IPS DF 6.9 (cell line): ENCODE measurements around the gene TPM1.

ENCODE experiments used
- DNase-seq: peaks from one replicate; pipeline ENCODE4 v3.0.0-alpha.2; 2013; ENCODE audit warnings: low read depth, low spot score
- H3K27ac ChIP-seq: one replicate; pipeline ENCODE4 v1.5.1; 2013; ENCODE audit warnings: low read length, control low read depth
- H3K27me3 ChIP-seq: 2 replicates; pipeline ENCODE4 v1.6.1; 2013; ENCODE audit warnings: mild to moderate bottlenecking, low read length; ENCODE audit not compliant: control insufficient read depth, insufficient read depth
- H3K36me3 ChIP-seq: 2 replicates; pipeline ENCODE4 v1.6.1; 2013; ENCODE audit warnings: low read length; ENCODE audit not compliant: control insufficient read depth, insufficient read depth
- H3K4me1 ChIP-seq: 2 replicates; pipeline ENCODE4 v1.6.1; 2013; ENCODE audit warnings: low read length; ENCODE audit not compliant: control insufficient read depth, insufficient read depth
- H3K4me3 ChIP-seq: 2 replicates; pipeline ENCODE4 v1.5.1; 2013; ENCODE audit warnings: mild to moderate bottlenecking, low read length
- H3K9me3 ChIP-seq: 2 replicates; pipeline ENCODE4 v1.6.1; 2013; ENCODE audit warnings: low read length, inconsistent platforms; ENCODE audit not compliant: control insufficient read depth, insufficient read depth
- WGBS: extraction: QIAGEN DNeasy Blood & Tissue Kit; methylation state at CpG from one replicate; pipeline ENCODE4 v1.1.7; 2013; ENCODE audit warnings: mixed read lengths, missing lambda C conversion rate; ENCODE audit not compliant: insufficient read length, insufficient coverage; 5-methylcytosine and 5-hydroxymethylcytosine counted together

The TPM1 gene

DNA sequence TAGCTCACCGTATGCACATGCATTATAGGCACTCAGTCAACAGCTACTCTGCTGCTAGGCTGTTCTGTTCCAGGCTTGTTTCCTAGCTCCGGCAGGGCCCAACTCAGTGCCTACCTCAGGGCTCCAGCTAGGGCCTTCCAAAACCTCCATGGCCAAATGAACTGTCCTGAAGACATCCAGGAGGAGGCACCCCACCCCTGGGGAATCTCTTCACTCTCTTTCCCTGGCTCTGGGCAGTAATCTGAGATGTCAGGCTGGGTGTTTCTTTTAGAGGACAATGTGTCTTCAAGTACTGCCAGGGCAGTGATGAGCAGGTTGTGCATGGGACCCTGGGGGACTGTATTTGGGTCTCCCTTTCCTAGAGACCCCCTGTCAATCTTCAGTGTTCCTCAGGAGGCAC is 38.3 kb upstream of the TPM1 start:
- DNase-seq: no peak
- no peaks in the 10 kb centered on the region for H3K27me3 ChIP-seq
- no peak overlapping the region for H3K27ac ChIP-seq
- H3K36me3 ChIP-seq: no peaks in the 10 kb centered on the region
- no peaks in the 10 kb centered on the region; the same call in 1 of the 2 replicates for H3K4me1 ChIP-seq
- H3K4me3 ChIP-seq: no peak overlapping the region
- no CpG with 5 or more reads among the region's 2 CpGs for WGBS
- H3K9me3 ChIP-seq: no peaks in the 10 kb centered on the region

DNA sequence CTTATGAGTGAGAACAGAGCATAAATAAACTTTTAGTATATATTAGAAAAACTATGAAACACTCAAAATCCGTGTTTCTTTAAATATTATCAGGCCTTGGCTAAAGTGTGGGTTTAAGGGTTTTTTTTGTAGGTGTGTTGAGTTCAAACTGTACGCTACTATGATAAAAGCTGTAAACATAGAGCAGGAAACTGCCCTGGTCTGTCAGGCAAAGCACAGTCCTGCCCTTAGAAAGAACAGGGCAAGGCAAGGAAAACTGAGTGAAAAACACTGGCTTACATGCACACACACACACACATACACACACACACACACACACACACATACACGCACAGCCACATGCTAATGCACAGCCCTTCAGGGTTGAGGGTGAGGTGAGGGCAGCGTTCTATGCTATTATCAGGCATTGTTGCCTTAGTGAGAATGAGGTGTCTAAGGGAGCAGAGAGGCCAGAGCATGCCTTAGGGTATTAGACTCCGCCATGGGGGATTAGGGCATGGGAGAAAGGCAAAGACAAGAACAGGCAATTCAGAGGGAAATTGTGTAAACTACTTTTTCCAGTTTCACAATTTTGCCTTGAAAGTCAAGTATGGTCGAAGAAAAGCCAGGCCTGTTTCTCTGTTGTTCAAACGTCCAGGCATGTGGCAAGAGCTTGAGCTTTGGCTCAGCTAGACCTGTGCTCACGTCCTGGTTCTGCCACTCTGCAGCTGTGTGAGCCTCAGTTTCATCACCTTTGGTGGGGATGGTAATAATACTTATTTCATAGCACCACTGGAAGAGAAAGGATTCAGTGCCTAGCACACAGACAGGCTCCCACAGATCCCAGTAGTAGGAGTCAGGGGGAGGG is 36.3 kb upstream of the TPM1 start:
- no peak for DNase-seq
- Histone ChIP-seq H3K4me3 (no peak overlapping the region), H3K27me3 (no peaks in the 10 kb centered on the region), H3K9me3 (no peaks in the 10 kb centered on the region), H3K27ac (no peak overlapping the region), H3K4me1 (no peaks in the 10 kb centered on the region), H3K36me3 (no peaks in the 10 kb centered on the region)
- WGBS: no CpG with 5 or more reads among the region's 8 CpGs

DNA sequence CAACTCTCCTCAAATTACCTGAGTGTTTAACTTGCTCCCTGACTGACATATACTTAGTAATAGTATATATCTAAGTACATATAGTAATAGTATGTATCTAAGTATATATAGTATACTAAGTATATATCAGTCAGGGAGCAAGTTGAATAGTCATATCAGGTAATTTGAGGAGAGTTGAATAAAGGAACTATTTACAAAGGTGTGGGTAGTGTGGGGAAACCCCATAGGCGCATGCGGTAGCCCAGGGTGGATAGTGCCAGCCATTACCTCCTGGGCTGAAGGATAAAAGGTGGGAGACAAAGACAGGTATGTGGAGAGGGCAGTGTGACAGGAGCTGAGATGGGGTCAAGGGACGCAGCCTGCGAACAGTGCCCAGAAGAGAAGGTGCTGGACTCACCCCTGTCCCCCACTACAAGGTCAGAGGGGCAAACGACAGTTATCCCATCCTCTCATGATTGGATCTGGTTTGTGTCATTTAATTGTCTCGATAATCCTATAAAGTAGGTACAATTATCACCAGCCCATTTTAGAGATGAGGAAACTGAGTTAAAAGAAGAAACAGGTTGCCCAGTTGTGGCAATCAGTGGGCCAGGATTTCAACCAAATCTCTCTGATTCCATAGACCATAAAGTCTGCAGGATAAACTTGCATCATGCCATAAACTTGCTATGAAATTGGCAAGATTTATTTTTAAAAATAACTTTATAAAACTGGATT is 34.1 kb upstream of the TPM1 start:
- H3K4me3 ChIP-seq: no peak overlapping the region
- no peak for DNase-seq
- H3K9me3 ChIP-seq: no peaks in the 10 kb centered on the region
- H3K4me1 ChIP-seq: no peaks in the 10 kb centered on the region
- no peak overlapping the region for H3K27ac ChIP-seq
- H3K27me3 ChIP-seq: no peaks in the 10 kb centered on the region
- H3K36me3 ChIP-seq: no peaks in the 10 kb centered on the region
- no CpG with 5 or more reads among the region's 6 CpGs for WGBS

DNA sequence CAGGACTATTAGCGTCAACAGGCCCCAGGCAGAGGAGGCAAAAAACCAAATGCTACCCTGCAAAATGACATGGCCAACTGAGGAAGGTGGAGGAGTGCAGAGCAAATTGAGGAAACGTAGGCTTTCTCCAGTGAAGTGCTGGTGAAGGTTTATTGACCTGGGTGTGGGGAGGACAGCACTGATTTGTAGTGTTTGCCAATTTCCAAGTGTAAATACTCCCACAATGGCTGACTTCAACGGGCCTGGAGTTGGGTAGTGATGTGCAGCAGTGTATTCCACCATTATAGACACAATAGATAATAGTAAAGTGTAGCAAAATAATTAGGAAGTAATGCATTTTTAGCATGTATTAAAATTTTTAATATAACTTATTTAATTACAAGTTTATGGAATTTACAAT is 32.2 kb upstream of the TPM1 start:
- no peaks in the 10 kb centered on the region for H3K27me3 ChIP-seq
- H3K36me3 ChIP-seq: no peaks in the 10 kb centered on the region
- H3K9me3 ChIP-seq: no peaks in the 10 kb centered on the region
- H3K4me3 ChIP-seq: no peak overlapping the region
- no CpG with 5 or more reads among the region's 3 CpGs for WGBS
- H3K4me1 ChIP-seq: no peaks in the 10 kb centered on the region
- H3K27ac ChIP-seq: no peak overlapping the region
- no peak for DNase-seq

DNA sequence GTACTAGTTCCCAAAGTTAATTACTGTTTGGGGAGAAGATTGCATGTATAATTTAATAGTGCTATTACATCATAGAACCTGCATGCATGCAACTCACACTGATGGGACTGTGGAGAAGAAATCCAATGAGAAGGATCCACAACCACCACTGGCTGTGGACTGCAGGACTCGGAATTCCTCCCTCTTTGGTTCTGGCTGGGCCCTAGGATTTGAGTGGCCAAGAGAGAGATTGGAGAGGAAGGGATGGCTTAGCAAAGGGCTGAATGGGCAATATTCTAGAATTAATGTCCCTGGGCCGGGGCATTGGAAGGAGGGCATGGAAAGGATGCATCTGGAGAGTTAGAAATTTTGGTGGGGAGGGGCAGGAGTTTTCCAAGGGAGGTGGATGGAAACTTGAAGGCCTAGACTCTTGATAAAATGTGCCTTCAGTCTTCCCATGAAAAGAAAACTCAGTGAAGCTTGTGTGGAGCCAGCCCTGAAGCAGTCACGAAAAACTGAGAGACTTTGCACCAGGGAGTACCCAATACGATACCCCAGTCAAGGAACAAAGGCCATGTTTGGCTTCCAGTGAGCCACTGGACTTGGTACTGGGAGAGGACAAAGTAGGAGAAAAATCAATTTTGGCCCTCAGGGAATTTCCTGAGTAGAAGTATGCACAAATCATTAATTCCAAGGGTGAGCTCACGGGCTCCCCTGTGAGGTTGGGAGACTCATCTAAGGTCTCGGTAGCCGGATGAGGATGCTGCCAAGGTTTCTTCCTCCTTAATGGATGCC is 31.4 kb upstream of the TPM1 start:
- Histone ChIP-seq H3K27me3 (no peaks in the 10 kb centered on the region), H3K4me3 (no peak overlapping the region), H3K36me3 (no peaks in the 10 kb centered on the region), H3K4me1 (no peaks in the 10 kb centered on the region), H3K9me3 (no peaks in the 10 kb centered on the region), H3K27ac (no peak overlapping the region)
- DNase-seq: no peak
- no CpG with 5 or more reads among the region's 7 CpGs for WGBS

DNA sequence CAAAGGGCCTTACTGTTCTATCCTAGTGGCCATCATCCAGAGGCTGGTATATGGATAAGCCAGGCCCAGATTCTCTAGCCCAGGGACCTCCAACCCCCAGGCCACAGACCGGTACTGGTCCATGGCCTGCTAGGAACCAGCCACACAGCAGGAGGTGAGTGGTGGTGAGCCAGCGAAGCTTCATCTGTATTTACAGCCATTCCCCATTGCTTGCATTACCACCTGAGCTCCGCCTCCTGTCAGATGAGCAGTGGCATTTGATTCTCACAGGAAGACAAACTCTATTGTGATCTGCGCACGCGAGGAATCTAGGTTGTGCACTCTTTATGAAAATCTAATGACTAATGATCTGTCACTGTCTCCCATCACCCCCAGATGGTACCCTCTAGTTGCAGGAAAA is 30.1 kb upstream of the TPM1 start:
- no peaks in the 10 kb centered on the region for H3K27me3 ChIP-seq
- DNase-seq: no peak
- H3K27ac ChIP-seq: no peak overlapping the region
- no peaks in the 10 kb centered on the region for H3K4me1 ChIP-seq
- WGBS: no CpG with 5 or more reads among the region's 6 CpGs
- H3K9me3 ChIP-seq: no peaks in the 10 kb centered on the region
- H3K36me3 ChIP-seq: no peaks in the 10 kb centered on the region
- H3K4me3 ChIP-seq: no peak overlapping the region

DNA sequence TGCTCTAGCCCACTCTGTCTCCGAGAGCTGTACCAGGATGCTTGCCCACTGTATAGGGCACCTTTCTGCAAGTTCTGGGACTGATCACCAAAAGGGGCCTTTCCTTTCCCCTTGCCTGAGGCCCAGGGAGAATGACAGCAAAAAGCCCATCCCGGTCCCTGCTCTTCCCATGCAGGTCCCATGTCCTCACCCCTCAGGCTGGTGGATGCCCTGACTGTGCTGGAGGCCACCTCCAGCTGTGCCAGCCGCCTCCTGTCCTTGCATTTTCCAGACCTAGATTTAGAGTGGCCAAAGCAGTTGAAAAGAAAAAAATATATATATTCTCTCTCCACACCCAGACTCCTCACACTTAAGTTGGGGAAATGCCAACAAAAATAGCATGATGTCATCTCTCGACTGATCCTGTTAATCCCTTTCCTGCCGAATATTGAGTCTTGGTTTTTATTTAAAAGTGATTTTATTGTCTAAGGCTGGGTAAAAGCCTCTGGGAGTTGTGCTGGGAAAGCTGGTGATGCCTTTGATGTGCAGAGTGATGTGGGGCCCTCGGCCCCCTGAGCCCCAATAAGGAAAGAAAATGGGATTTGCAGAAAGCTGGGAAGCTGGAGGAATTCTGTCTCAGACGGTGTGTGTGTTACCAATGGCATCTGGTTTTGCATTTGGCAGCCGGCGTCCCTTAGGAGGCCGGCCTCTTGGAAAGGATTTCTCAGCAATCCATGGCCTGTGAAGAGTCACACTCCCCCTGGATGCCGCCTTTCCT is 29.3 kb upstream of the TPM1 start:
- H3K36me3 ChIP-seq: no peaks in the 10 kb centered on the region
- H3K9me3 ChIP-seq: no peaks in the 10 kb centered on the region
- H3K27me3 ChIP-seq: no peaks in the 10 kb centered on the region
- H3K4me1 ChIP-seq: no peaks in the 10 kb centered on the region
- no peak overlapping the region for H3K4me3 ChIP-seq
- H3K27ac ChIP-seq: no peak overlapping the region
- DNase-seq: no peak
- no CpG with 5 or more reads among the region's 11 CpGs for WGBS

DNA sequence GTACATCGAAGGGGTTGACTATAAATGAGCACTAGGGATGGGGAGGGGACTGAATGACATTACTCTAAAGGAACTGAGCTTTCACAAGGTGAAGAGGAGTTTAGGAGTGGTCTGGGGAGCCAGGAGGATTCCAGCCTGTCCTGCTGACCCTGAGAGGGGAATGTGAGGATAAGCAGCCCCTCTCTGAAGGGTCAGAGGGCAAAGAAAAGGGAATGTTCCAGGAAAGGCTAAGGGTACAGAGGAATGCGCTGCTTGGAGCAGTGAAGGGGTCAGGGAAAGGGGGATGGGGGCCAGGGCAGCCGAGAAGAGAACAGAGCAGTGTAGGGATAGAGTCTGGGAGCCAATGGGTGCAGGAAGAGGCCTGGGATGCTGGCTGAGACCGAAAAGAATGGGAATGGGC is 28.0 kb upstream of the TPM1 start:
- H3K27ac ChIP-seq: no peak overlapping the region
- H3K4me3 ChIP-seq: no peak overlapping the region
- H3K4me1 ChIP-seq: no peaks in the 10 kb centered on the region
- no peaks in the 10 kb centered on the region for H3K36me3 ChIP-seq
- H3K9me3 ChIP-seq: no peaks in the 10 kb centered on the region
- no peaks in the 10 kb centered on the region for H3K27me3 ChIP-seq
- no CpG with 5 or more reads among the region's 4 CpGs for WGBS
- DNase-seq: no peak

DNA sequence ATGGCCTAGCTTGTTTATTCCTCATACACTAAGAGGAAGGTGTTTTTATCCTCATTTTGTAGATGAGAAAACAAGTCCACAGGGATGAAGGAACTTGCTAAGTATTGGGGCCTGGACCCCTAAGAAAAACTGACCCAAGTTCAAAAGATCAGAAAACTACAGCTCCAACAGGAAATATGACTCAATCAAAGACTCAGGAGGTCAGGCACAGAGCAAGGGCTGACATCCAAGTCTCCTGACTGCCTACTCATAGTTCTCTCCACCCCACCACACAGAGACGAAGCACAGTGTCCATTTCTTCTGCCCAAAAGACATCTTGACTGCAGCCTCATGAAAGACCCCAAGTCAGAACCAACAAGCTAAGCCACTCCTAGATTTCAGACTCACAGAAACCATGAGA is 26.9 kb upstream of the TPM1 start:
- Histone ChIP-seq H3K4me1 (no peaks in the 10 kb centered on the region), H3K4me3 (no peak overlapping the region), H3K9me3 (no peaks in the 10 kb centered on the region), H3K27me3 (no peaks in the 10 kb centered on the region), H3K27ac (no peak overlapping the region), H3K36me3 (no peaks in the 10 kb centered on the region)
- no peak for DNase-seq
- WGBS: no CpG with 5 or more reads among the region's 1 CpG

DNA sequence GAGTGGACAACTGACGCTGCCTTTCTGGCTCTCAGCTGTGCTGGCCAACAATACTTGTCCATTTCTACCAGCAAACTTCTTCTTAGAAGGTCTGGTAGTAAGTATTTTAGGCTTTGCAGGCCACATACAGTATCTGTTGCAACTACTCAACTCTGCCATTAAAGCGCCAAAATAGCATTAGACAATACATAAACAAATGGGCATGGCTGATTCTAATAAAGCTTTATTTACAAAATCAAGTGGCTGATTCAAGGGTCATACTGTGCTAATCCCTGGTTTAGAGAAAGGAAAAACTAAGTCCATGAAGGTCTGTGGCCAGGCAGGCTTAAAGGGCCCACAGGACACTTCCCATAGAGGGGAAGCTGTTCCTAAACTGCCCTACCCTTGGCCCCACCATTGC is 26.3 kb upstream of the TPM1 start:
- Histone ChIP-seq H3K4me1 (no peaks in the 10 kb centered on the region), H3K27me3 (no peaks in the 10 kb centered on the region), H3K9me3 (no peaks in the 10 kb centered on the region), H3K36me3 (no peaks in the 10 kb centered on the region), H3K27ac (no peak overlapping the region), H3K4me3 (no peak overlapping the region)
- no CpG with 5 or more reads among the region's 2 CpGs for WGBS
- no peak for DNase-seq
